ENCODE measurements around the gene TOE1.
A peak's percentile ranks its signal among the peaks of the same experiment; 100 is the strongest.
"Not testable (repeated sequence)": the region's sequence is repeated elsewhere in the genome, so short reads cannot be mapped to it uniquely, and the experiment has no call there.

The TOE1 gene

GRCh38 chr1:45339789-45340558, at the start of gene TOE1, which contains the start of gene MUTYH:
Gene TOE1, plus strand, starts transcription at chr1:45340170. Its CDS starts 83 bp downstream, at chr1:45340253.
Gene MUTYH, minus strand, starts transcription at chr1:45340440. Its CDS starts 5,935 bp downstream, at chr1:45334505.
- Mint-ChIP-seq H3K4me3 (peak within 1 kb of the TSS; percentile 89), H3K9me3 (no peaks in the 10 kb centered on the region), H3K4me1 (ENCODE audit: low read depth) (peaks cover 43% of the 10 kb centered on the region), H3K36me3 (ENCODE audit: low read depth) (peaks cover 61% of the 10 kb centered on the region), H3K27ac (peak within 1 kb of the TSS; percentile 95), H3K27me3 (no peaks in the 10 kb centered on the region)
- intact Hi-C loops (cut with micrococcal nuclease), result loop anchor here (1.0 to 5.0 kb wide), 3 partner anchors 37 to 327 kb away; partner anchors contain the start of genes CCDC163, MMACHC and UROD

GRCh38 chr1:45291002-45291401, 49.0 kb upstream of the TOE1 start:
- H3K27me3 Mint-ChIP-seq; H3K4me3 Mint-ChIP-seq; H3K4me1 Mint-ChIP-seq (ENCODE audit: low read depth); H3K36me3 Mint-ChIP-seq (ENCODE audit: low read depth); H3K9me3 Mint-ChIP-seq; H3K27ac Mint-ChIP-seq; intact Hi-C loops (cut with micrococcal nuclease): not testable (repeated sequence)

- H3K9me3 Mint-ChIP-seq, result no peaks in the 10 kb centered on the region
- no peak overlapping the region for H3K27ac Mint-ChIP-seq
- no peaks in the 10 kb centered on the region for H3K4me1 Mint-ChIP-seq (ENCODE audit: low read depth)
- H3K27me3 Mint-ChIP-seq, result no peaks in the 10 kb centered on the region
- H3K4me3 Mint-ChIP-seq, result no peak overlapping the region
- no peaks in the 10 kb centered on the region for H3K36me3 Mint-ChIP-seq (ENCODE audit: low read depth)
- intact Hi-C loops (cut with micrococcal nuclease), result no loop called here
Measured at GRCh38 chr1:45291716-45292115, 48.3 kb upstream of the TOE1 start.

- no peaks in the 10 kb centered on the region for H3K4me1 Mint-ChIP-seq (ENCODE audit: low read depth)
- H3K27ac Mint-ChIP-seq, result no peak overlapping the region
- no peaks in the 10 kb centered on the region for H3K27me3 Mint-ChIP-seq
- intact Hi-C loops (cut with micrococcal nuclease), result no loop called here
- no peaks in the 10 kb centered on the region for H3K36me3 Mint-ChIP-seq (ENCODE audit: low read depth)
- H3K4me3 Mint-ChIP-seq, result no peak overlapping the region
- H3K9me3 Mint-ChIP-seq, result no peaks in the 10 kb centered on the region
Measured at GRCh38 chr1:45297666-45298356, 42.2 kb upstream of the TOE1 start.

GRCh38 chr1:45299296-45299695, 40.7 kb upstream of the TOE1 start:
- Mint-ChIP-seq H3K27ac (no peak overlapping the region), H3K27me3 (no peaks in the 10 kb centered on the region), H3K4me3 (no peak overlapping the region), H3K9me3 (no peaks in the 10 kb centered on the region), H3K36me3 (ENCODE audit: low read depth) (peaks cover 9% of the 10 kb centered on the region), H3K4me1 (ENCODE audit: low read depth) (peaks cover 4% of the 10 kb centered on the region)
- intact Hi-C loops (cut with micrococcal nuclease), result no loop called here

GRCh38 chr1:45299981-45300668, 39.8 kb upstream of the TOE1 start:
- Mint-ChIP-seq H3K36me3 (ENCODE audit: low read depth) (peaks cover 9% of the 10 kb centered on the region), H3K4me3 (no peak overlapping the region), H3K27ac (no peak overlapping the region), H3K9me3 (no peaks in the 10 kb centered on the region), H3K27me3 (no peaks in the 10 kb centered on the region), H3K4me1 (ENCODE audit: low read depth) (peaks cover 10% of the 10 kb centered on the region)
- intact Hi-C loops (cut with micrococcal nuclease), result loop anchor here (1.0 to 5.0 kb wide), 5 partner anchors 192 to 518 kb away; partner anchors contain the start of gene TESK2

- Mint-ChIP-seq H3K27ac (no peak overlapping the region), H3K4me3 (no peak overlapping the region), H3K9me3 (no peaks in the 10 kb centered on the region), H3K36me3 (ENCODE audit: low read depth) (peaks cover 9% of the 10 kb centered on the region), H3K4me1 (ENCODE audit: low read depth) (peaks cover 10% of the 10 kb centered on the region), H3K27me3 (no peaks in the 10 kb centered on the region)
- intact Hi-C loops (cut with micrococcal nuclease), result loop anchor here (1.0 to 5.0 kb wide), 5 partner anchors 192 to 518 kb away; partner anchors contain the start of gene TESK2
Measured at GRCh38 chr1:45300669-45300997, 39.3 kb upstream of the TOE1 start.

GRCh38 chr1:45302505-45303150, 37.3 kb upstream of the TOE1 start:
- H3K27ac Mint-ChIP-seq, result peak overlapping the region; percentile 99
- intact Hi-C loops (cut with micrococcal nuclease), result loop anchor here (1.0 to 5.0 kb wide), 5 partner anchors 38 to 520 kb away; partner anchors contain the start of genes MUTYH, TESK2, TOE1 and UROD
- no peaks in the 10 kb centered on the region for H3K9me3 Mint-ChIP-seq
- peaks cover 10% of the 10 kb centered on the region for H3K4me1 Mint-ChIP-seq (ENCODE audit: low read depth)
- H3K4me3 Mint-ChIP-seq, result peak overlapping the region; percentile 41
- no peaks in the 10 kb centered on the region for H3K27me3 Mint-ChIP-seq
- peaks cover 9% of the 10 kb centered on the region for H3K36me3 Mint-ChIP-seq (ENCODE audit: low read depth)

- peak overlapping the region; percentile 99 for H3K27ac Mint-ChIP-seq
- no peaks in the 10 kb centered on the region for H3K9me3 Mint-ChIP-seq
- no peaks in the 10 kb centered on the region for H3K27me3 Mint-ChIP-seq
- H3K4me3 Mint-ChIP-seq, result peak overlapping the region; percentile 84
- peaks cover 10% of the 10 kb centered on the region for H3K4me1 Mint-ChIP-seq (ENCODE audit: low read depth)
- intact Hi-C loops (cut with micrococcal nuclease), result loop anchor here (1.0 to 5.0 kb wide), 5 partner anchors 37 to 521 kb away; partner anchors contain the start of genes MUTYH, TESK2, TOE1 and UROD
- peaks cover 9% of the 10 kb centered on the region for H3K36me3 Mint-ChIP-seq (ENCODE audit: low read depth)
Measured at GRCh38 chr1:45303520-45304310, 36.3 kb upstream of the TOE1 start.

- Mint-ChIP-seq H3K9me3 (no peaks in the 10 kb centered on the region), H3K36me3 (ENCODE audit: low read depth) (peaks cover 9% of the 10 kb centered on the region), H3K27me3 (no peaks in the 10 kb centered on the region), H3K4me1 (ENCODE audit: low read depth) (peaks cover 10% of the 10 kb centered on the region), H3K4me3 (peak overlapping the region; percentile 84), H3K27ac (peak overlapping the region; percentile 99)
- intact Hi-C loops (cut with micrococcal nuclease), result loop anchor here (5.0 kb wide), 3 partner anchors 188 to 522 kb away; partner anchors contain the start of gene TESK2
Measured at GRCh38 chr1:45304311-45305081, 35.5 kb upstream of the TOE1 start.

- intact Hi-C loops (cut with micrococcal nuclease), result no loop called here
- H3K4me1 Mint-ChIP-seq (ENCODE audit: low read depth), result peaks cover 10% of the 10 kb centered on the region
- no peak overlapping the region for H3K4me3 Mint-ChIP-seq
Measured at GRCh38 chr1:45305231-45305630, 34.7 kb upstream of the TOE1 start.

GRCh38 chr1:45306319-45306718, 33.7 kb upstream of the TOE1 start:
- Mint-ChIP-seq H3K27ac (no peak overlapping the region), H3K9me3 (no peaks in the 10 kb centered on the region), H3K27me3 (no peaks in the 10 kb centered on the region), H3K36me3 (ENCODE audit: low read depth) (peaks cover 9% of the 10 kb centered on the region), H3K4me3 (no peak overlapping the region), H3K4me1 (ENCODE audit: low read depth) (peaks cover 10% of the 10 kb centered on the region)
- intact Hi-C loops (cut with micrococcal nuclease), result no loop called here

More at GRCh38 chr1:45305231-45305630, 34.7 kb upstream of the TOE1 start:
- Mint-ChIP-seq H3K27ac (no peak overlapping the region), H3K9me3 (no peaks in the 10 kb centered on the region), H3K36me3 (ENCODE audit: low read depth) (peaks cover 9% of the 10 kb centered on the region), H3K27me3 (no peaks in the 10 kb centered on the region)

All from dendritic cell treated with granulocyte-macrophage colony-stimulating factor and Interleukin-4, amounts not matched to agents 40 ng/mL and 50 ng/mL, for 4 days (primary cell).